Left ventricle myocardium superior (tissue), 1 donor: Measurements from ENCODE around the gene PCAT6. TPM values are rescaled to one million over a fixed set of nuclear protein-coding genes. Genes with fewer than 3 reads are reported as not detected.
A peak's percentile ranks its signal among the peaks of the same experiment; 100 is the strongest.

ENCODE experiments used
- ATAC-seq: fragments of 200-7000 bp; cut with Tn5 transposase; one replicate; pipeline ENCODE4 v1.9.1; 2020; ENCODE audit warnings: mild to moderate bottlenecking, moderate library complexity
- DNase-seq: peaks from one replicate; pipeline ENCODE4 v3.0.0-alpha.2; 2020
- intact Hi-C: fragments of 100-400 bp; cut with micrococcal nuclease; formaldehyde crosslinking; loops from one replicate; pipeline ENCODE4 v1.11.0; 2022
- total RNA-seq: library from RNA; stranded (reverse); fragmentation: NEBNext Ultra II Directional; extraction: Animal tissue kit (Norgen Biotek cat#: 25700); gene quantifications from one replicate; pipeline ENCODE4 v1.2.1, GENCODE V29; 2021
- donor health status: DM: no; HTN: yes; CAD: no; lungs with severe emphysema.

Gene PCAT6
- total RNA-seq, 1 donor from 2014 or later, result 0.79 TPM

DNA sequence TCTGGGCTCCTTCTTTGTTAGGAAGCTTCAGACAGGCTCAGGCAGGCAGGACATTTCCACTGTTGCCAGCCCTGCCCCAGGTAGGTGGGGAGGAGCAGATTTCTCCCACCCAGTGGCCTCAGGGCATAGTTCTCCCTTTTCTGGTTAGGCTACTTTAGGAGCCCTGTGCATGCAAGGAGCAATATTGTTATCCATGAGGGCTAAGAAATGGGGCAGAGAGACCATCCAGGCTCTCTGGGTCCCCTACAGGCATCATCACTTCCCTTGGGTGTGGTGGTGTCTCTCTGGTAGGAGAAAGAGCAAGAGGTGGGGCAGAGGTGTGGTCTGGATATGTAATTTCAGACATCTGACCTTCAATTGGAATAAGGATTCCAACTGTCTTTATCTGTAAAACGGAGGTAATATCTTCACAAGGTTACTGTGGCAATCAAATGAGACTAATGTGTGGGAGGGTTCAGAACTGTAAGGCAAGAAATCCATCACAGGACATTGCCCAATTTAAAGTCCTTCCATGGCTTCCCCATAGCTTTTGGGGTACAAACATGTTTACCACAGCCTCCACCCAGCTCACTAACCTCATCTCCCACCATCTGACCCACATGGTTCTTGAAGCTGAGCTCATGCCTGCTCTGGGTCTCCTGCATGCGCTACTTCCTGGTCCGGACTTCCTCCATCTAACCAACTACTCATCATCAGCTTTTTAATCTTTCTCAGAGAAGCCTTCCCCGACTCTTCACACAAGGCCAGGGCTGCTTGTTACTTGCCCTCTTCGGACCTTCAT lies 26.1 kb downstream of the PCAT6 start:
- intact Hi-C loops, result no loop called here
- no peak for ATAC-seq
- no peak for DNase-seq

DNA sequence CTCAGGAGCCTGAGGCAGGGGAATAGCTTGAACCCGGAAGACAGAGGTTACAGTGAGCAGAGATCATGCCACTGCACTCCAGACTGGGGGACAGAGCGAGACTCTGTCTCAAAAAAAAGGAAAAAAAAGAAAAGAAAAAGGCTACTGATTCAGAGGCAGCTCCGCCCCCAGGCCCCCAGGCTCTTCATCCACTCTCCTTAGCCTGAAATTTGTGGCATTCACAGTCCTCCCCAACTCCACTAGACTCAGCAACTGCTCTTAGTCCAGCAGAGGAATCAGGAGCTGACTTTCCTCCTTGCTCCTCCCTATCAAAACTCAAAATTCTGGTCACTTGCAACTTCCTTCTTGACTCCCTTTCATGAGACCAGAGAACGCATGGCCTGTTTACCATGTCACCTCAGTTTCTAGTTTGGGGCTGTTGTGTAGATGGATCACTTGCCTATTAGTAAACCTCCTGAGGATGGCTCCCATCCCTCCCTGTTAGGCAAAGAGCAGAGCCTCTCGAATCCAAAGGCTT lies 27.1 kb downstream of the PCAT6 start:
- DNase-seq (no peak), ATAC-seq (no peak)
- intact Hi-C loops, result no loop called here

DNA sequence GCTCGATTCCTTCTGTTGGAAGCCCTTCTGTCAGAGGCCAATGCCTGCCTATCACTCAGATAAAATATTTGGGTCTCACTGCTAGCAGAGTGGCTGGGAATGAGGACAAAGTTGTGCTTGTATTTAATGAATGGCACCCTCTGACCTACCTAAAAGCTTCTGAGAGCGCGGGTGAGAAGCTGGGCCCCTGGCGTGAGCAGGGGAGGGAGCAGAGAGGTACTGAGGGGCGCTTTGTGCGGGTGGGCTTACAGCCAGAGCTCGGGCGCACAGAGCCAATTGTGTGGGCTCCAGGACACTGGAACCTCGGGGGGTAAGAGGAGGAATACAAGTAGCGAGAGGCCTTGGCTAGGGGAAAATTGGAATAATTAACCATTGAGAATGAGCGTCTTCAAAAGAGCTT lies 32.3 kb downstream of the PCAT6 start:
- no peak for ATAC-seq
- DNase-seq, result no peak
- intact Hi-C loops, result no loop called here

DNA sequence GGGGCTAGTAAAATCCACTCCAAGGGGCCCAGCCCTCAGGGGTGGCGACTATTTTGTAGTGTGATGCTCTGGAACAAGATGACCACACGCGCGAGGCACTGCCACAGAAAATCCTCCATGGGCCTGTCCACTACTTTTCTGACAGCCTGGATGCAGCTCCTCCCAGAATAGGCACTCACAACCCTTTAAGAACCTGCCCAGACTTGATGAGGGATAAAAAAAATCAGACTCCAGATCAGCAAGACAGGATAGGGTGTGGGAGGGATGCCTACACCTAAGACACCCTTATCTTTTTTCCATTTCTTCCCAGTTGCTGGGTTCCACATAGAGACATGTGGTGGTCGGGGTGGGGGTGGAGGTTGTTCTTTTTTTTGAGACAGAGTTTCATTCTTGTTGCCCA lies 33.5 kb downstream of the PCAT6 start:
- ATAC-seq (no peak), DNase-seq (no peak)
- intact Hi-C loops, result no loop called here

DNA sequence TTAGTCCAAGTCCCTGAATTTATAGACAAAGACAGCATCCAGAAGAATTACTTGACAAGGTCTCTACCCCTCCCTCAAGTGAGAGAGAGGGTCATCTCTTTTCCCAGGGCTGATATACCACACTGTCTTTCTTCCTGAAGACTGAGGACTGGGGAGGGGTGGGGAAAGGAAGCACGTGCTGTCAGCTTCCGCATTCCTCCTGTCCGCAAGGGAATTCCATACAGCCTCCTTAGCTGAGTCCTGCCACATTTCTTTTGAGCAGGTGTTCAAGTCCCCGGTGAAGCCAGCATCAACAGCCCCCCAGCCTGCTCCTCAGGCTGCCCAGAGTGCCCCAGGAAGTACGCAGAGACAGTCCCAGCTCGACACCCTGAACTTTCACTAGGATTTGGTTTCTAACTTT lies 34.2 kb downstream of the PCAT6 start:
- DNase-seq, result no peak
- intact Hi-C loops, result no loop called here
- ATAC-seq, result no peak

DNA sequence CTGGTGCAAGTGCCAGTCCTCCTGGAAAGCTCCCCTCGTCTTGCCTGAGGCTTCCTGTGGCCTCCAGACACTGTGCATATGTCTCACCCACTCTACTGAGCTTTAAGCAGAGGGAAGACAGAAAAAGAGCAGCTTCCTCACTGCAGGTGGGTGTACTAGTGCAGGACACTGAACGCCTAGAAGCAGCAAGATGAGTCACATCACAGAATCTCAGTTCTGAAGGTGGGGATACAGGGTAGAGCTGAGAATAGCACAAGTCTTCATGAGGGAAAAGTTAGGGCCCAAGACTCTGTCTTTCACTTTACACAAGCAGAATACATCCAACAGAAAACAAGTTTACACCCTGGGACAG lies 37.4 kb downstream of the PCAT6 start:
- intact Hi-C loops, result no loop called here
- DNase-seq, result no peak
- ATAC-seq, result no peak

DNA sequence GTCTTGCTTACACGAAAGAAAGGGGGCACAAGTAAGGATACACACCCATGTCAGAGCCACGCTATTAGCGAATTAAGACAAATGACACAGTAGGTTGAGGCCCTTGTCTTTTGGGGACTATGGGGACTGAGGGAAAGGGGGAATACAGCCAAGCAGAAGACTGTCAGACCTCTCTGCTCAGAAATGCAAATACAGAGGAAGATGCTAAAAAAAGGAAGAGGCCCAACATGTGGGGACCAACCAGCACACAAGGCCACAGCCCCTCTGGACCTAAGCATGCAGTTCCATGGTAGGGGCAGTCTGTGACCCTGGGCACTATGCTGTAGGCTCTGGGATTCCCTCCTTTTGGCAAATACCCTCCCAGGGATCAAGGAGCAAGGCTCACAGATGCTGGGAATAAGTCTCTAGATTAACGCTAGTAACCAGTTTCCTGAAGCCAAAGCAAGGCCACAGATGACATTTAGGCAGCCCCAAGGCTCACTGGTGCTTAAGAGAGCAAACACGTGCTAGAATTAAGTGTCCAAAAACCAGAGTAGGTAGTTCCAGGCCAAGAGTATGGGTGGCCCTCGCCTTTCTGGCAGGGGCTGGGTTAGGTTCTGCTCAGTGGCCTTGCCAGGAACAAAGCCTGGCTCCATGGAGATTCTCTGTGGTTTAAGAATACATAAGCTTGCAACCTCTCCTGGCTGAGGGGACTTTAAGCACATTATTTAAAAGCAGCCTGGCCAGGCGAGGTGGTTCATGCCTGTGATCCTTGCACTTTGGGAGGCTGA lies 40.0 kb downstream of the PCAT6 start:
- DNase-seq (no peak), ATAC-seq (no peak)
- intact Hi-C loops, result no loop called here

DNA sequence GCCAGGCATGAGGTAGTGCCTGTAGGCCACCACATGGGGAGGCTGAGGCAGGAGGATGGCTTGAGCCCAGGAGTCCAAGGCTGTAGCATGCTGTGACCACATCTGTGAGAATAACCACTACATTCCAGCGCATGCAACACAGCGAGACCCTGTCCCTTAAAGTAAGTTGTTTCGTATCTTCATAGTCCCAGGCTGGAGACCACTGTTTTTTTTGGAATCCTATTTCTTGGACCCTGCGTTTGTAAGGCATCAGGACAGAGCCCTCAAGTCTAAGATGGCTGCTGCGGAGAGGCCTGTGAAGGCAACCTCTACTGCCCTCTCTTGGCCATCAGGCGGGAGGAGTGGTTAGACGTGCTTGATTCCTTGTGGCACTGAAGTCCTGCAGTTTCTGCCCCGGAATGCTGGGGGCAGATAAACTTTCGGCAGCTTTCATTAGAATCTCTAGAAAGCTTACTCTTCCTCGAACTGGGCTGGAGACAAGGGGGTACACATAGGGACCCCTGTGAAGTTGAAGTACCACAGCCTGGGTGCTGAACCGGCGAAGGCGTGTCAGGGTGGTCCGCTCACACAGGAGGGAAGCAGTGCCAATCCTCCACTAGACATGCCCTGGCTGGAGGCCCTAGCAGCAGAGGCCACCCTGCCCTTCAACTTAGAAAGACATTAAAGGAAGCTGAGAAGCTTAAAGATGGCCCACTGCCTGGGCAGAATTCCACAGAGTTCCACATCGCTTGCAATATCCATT lies 41.6 kb downstream of the PCAT6 start:
- no peak for ATAC-seq
- DNase-seq, result no peak
- intact Hi-C loops, result no loop called here

DNA sequence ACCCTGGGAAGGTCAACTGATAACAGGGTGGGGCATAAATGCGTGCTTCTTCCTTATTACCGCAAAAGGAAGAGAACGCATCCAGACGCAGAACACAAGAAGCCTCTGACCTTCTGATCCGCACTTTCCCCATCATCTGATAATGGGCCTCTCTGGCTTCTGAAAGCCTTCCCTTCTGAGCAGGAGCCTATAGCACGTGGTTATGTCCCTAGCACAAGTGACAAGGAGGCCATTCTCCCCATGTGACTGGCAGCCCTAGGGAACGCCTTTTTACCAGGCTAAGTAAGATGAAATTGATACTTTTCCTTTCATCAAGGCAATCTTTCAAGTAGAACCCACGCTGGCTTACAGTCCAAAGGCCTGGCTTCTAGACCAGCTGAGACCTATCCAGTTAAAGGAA lies 44.0 kb downstream of the PCAT6 start:
- intact Hi-C loops, result no loop called here
- DNase-seq (no peak), ATAC-seq (no peak)

DNA sequence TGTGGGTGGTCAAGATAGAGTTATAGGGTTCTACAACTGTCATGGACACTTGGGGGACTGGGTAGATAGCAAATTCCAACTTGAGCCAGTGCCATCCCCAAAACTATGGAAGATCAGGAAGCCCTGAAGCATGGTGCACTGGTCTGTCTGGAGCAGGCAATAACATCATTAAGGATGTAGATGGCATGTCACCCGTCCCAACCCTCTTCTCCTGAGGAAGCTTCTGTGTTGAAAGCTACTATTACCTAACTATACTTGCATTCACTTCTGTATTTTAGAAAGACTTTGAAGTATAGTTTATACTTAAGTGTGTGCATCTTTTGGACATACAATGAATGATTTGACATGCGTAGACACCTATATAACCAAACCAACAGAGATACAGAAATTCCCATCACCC lies 45.3 kb downstream of the PCAT6 start:
- intact Hi-C loops, result no loop called here
- ATAC-seq (no peak), DNase-seq (no peak)

DNA sequence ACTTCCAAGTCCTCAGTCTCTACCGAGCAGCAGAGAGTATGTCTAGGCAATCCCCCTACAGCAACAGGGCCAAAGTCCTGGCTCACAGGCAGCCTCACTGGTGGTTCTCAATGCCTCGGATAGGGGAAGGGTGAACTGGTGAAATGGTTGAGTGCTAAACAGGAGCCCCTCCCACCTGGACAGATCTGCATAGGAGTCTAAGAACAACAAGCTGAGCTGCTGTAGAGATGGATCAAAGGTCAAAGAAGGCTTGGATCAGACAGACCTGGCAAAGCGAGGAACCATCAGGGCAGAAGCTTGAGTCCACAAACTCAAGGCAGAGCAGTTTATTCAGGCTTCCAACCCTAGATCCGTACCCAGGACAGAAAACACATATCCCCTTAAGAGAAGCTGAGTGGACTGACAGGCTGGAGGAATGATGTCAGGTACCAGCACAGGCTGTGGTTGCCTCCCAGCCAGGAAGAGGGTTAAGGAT lies 46.4 kb downstream of the PCAT6 start:
- intact Hi-C loops, result no loop called here
- no peak for ATAC-seq
- DNase-seq, result no peak

DNA sequence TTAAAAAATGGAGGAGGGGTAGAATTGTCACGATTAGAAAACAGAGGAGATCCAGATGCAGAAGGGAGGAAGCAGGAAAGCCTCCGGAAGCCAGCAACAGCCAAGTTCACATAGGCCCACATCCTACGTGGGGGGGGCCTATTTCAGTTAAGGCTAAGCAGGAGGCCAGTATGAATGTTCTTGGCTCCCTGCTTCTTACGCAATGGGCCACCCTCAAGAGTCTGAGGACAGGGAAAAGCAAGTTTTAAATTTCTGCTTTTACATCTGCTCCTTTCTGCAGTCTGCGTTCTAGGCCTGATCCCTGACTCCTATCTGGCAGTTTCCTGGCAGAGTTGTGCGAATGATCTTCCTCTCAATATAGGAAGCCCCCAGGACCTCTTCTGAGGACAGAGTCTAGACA lies 47.6 kb downstream of the PCAT6 start:
- peak; percentile 63 for ATAC-seq
- intact Hi-C loops, result no loop called here
- peak; percentile 38 for DNase-seq

DNA sequence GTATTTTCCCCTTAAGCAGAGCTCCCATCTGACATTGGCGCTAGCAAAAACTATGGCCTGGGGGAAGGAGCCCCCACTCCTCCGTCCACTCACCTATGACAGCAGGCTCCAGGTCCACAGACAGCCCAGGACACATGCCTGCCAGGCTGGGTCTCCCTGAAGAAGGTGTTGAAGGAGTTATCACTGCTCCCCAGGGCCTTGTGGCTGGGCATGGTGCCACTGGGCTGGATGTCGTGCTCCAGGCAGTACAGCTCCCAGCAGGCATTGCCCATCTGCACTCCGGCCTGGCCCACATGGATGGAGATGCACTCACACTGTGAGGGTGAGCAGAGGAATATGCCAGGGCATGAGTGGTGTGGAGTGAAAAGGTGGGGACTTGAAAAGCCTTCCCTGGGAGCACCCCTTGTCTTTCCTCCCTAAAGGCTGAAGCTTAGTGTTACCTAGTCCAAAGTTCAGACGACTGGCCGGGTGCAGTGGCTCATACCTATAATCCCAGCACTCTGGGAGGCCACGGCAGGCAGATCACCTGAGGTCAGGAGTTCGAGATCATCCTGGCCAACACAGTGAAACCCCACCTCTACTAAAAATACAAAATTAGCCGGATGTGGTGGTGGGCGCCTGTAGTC lies 48.1 kb downstream of the PCAT6 start:
- intact Hi-C loops, result no loop called here
- ATAC-seq, result peak; percentile 17
- DNase-seq, result peak; percentile 79

DNA sequence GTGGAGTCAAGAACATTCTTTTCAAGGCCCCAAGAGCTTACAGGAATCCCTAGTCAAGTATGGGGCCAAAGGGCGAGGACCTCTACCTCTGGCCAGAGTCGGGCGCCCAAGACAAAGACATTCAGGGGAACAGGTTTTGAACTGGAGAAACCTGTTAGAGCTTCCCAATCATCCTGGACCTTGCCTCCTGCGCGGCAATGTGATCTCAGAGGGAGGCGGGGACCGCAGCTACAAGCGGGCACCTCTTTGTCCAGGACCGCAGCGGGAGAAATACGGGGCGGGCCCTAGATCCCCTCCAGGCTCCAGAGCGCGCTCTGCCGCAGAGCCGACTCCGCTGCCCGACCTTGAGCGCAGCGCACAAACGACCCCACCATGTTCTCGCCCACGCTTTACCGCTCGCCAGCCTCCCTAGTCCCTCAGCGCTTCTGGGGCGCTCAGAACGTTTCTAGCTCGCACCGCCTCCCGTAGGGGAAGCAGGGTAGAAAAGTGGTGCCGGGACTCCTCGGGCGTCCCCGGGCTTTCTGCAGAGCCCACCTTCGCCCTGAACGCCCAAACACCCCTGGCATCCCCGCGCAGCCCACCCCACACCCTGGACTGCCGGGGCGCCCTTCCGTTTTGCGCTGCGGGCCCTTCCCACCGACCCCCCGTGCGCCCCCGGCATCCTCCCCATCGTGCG lies 50.1 kb downstream of the PCAT6 start:
- peak; percentile 53 for DNase-seq
- intact Hi-C loops, result no loop called here
- ATAC-seq, result peak; percentile 64

Other genes starting within 250 kb of the PCAT6 start
- not detected for gene SYT2, start 100.5 kb upstream of the PCAT6 start, total RNA-seq
- gene KDM5B, start 2.5 kb upstream of the PCAT6 start, total RNA-seq, result 14.6 TPM
- 4.7 TPM for gene RABIF, start 78.2 kb downstream of the PCAT6 start, total RNA-seq
- gene KLHL12, start 116.3 kb downstream of the PCAT6 start, total RNA-seq, result 18.8 TPM
- 88.1 TPM for gene ADIPOR1, start 147.4 kb downstream of the PCAT6 start, total RNA-seq
- 104 TPM for gene CYB5R1, start 156.3 kb downstream of the PCAT6 start, total RNA-seq
- 24.3 TPM for gene TMEM183A, start 196.4 kb downstream of the PCAT6 start, total RNA-seq
- 21.3 TPM for gene PPFIA4, start 215.5 kb downstream of the PCAT6 start, total RNA-seq